ENCODE data around the gene PRR23E.

DNA sequence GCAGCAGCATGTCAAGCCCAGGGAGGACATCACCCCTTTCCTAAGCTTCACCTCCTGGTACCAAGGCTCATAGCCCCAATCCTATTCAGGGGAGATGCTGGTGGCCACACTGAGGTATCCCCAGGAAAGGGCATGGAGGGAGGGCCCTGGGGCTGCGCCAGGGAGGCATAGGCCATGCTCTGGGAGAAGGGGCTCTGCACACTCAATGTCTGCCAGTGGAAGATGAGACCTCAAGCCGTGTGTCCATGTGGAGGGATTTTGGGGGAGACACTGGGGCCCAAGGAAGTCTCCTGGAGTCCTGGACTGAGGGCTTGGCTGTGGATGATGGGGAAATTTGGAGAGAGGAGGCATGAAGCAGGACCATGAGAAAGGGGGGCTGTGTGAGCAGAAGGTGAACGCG lies 21.2 kb upstream of the PRR23E start:
- no peak for TF ChIP-seq POLR2AphosphoS5 (IDR thresholded peaks at IDR 0.05; ENCODE audit: low read depth, low read length)
- TF ChIP-seq, protein P1, sequence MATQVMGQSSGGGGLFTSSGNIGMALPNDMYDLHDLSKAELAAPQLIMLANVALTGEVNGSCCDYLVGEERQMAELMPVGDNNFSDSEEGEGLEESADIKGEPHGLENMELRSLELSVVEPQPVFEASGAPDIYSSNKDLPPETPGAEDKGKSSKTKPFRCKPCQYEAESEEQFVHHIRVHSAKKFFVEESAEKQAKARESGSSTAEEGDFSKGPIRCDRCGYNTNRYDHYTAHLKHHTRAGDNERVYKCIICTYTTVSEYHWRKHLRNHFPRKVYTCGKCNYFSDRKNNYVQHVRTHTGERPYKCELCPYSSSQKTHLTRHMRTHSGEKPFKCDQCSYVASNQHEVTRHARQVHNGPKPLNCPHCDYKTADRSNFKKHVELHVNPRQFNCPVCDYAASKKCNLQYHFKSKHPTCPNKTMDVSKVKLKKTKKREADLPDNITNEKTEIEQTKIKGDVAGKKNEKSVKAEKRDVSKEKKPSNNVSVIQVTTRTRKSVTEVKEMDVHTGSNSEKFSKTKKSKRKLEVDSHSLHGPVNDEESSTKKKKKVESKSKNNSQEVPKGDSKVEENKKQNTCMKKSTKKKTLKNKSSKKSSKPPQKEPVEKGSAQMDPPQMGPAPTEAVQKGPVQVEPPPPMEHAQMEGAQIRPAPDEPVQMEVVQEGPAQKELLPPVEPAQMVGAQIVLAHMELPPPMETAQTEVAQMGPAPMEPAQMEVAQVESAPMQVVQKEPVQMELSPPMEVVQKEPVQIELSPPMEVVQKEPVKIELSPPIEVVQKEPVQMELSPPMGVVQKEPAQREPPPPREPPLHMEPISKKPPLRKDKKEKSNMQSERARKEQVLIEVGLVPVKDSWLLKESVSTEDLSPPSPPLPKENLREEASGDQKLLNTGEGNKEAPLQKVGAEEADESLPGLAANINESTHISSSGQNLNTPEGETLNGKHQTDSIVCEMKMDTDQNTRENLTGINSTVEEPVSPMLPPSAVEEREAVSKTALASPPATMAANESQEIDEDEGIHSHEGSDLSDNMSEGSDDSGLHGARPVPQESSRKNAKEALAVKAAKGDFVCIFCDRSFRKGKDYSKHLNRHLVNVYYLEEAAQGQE (IDR thresholded peaks at IDR 0.05; ENCODE audit: insufficient read depth in 1 of 2, low read depth in 2 of 2, low read length in 2 of 2): no peak
- no peak for TF ChIP-seq TAF1 (IDR thresholded peaks at IDR 0.05; ENCODE audit: borderline replicate concordance, insufficient read depth, low read length)

Data from PFSK-1 (cell line).